SK-N-SH (cell line): ENCODE results near the gene A2ML1. TPM values are rescaled to one million over a fixed set of nuclear protein-coding genes. Genes with fewer than 3 reads are reported as not detected.
A peak's percentile ranks its signal among the peaks of the same experiment; 100 is the strongest.

Source experiments
- CTCF ChIA-PET: fragments of 300-600, 350-600 bp; formaldehyde crosslinking; extraction: SDS; loops from one replicate; lab custom pipeline; 2021; lab: Yijun Ruan, JAX
- POLR2A ChIA-PET: fragments of 350-600 bp; sonication (Branson Sonifier 250); formaldehyde crosslinking; extraction: SDS; loops from one replicate; lab custom pipeline; 2020; ENCODE audit warnings: antibody characterized with exemption, inconsistent platforms; lab: Yijun Ruan, JAX
- DNase-seq: peaks from one replicate; pipeline ENCODE4 v3.0.0; 2012
- H2AFZ ChIP-seq: fragments of 200-600 bp; sonication (generic); 2 replicates; pipeline ENCODE4 v1.8.1; 2016; ENCODE audit warnings: antibody characterized with exemption, mild to moderate bottlenecking, low read depth
- H3F3A ChIP-seq: fragments of 200-600 bp; sonication (generic); replicated peaks from 2 replicates; pipeline ENCODE3; 2016; ENCODE audit warnings: antibody characterized with exemption, mild to moderate bottlenecking; ENCODE audit not compliant: insufficient read depth
- H3K27ac ChIP-seq, 2 experiments: fragments of 200-500 bp in 1 of 2; fragments of 200-600 bp in 1 of 2; sonication (Bioruptor generic) in 1 of 2; sonication (generic), shearing (Covaris generic) in 1 of 2; 2 replicates each; pipeline versions ENCODE4 v1.5.1 to v1.6.1; 2014 to 2016; ENCODE audit warnings: low read depth in 2 of 2, inconsistent platforms in 1 of 2, low read length in 1 of 2, mild to moderate bottlenecking in 1 of 2, mixed read lengths in 1 of 2
- H3K27me3 ChIP-seq: fragments of 200-600 bp; sonication (generic), shearing (Covaris generic); 2 replicates; pipeline ENCODE4 v1.6.1; 2016; ENCODE audit warnings: mixed run types; ENCODE audit not compliant: insufficient read depth
- H3K36me3 ChIP-seq, 2 experiments: fragments of 200-500 bp in 1 of 2; fragments of 200-600 bp in 1 of 2; sonication (Bioruptor generic) in 1 of 2; sonication (generic) in 1 of 2; replicated peaks in 1 of 2; 2 replicates each; pipeline versions ENCODE3 to v1.5.1; 2014 to 2016; ENCODE audit warnings: low read length in 1 of 2, mild to moderate bottlenecking in 1 of 2; ENCODE audit not compliant: insufficient read depth in 2 of 2, control insufficient read depth in 1 of 2
- H3K4me1 ChIP-seq, 2 experiments: fragments of 200-500 bp in 1 of 2; fragments of 200-600 bp in 1 of 2; sonication (Bioruptor generic) in 1 of 2; sonication (generic), shearing (Covaris generic) in 1 of 2; 2 replicates each; pipeline versions ENCODE4 v1.5.1 to v1.6.1; 2014 to 2016; ENCODE audit warnings: low read depth in 1 of 2, low read length in 1 of 2, mixed run types in 1 of 2; ENCODE audit not compliant: insufficient read depth in 2 of 2, control insufficient read depth in 1 of 2
- H3K4me2 ChIP-seq: fragments of 200-600 bp; sonication (generic), shearing (Covaris generic); 2 replicates; pipeline ENCODE4 v1.6.1; 2017; ENCODE audit warnings: mixed run types
- H3K4me3 ChIP-seq, 2 experiments: fragments of 200-500 bp in 1 of 2; fragments of 200-600 bp in 1 of 2; sonication (Bioruptor generic) in 1 of 2; sonication (generic), shearing (Covaris generic) in 1 of 2; 2 replicates each; pipeline versions ENCODE4 v1.5.1 to v1.8.1; 2014 to 2016; ENCODE audit warnings: low read depth in 2 of 2, inconsistent platforms in 1 of 2, low read length in 1 of 2, mild to moderate bottlenecking in 1 of 2, mixed read lengths in 1 of 2, moderate library complexity in 1 of 2
- H3K79me2 ChIP-seq: fragments of 200-600 bp; sonication (generic); 2 replicates; pipeline ENCODE4 v1.8.1; 2017; ENCODE audit warnings: mild to moderate bottlenecking; ENCODE audit not compliant: insufficient read depth
- H3K9ac ChIP-seq: fragments of 200-600 bp; sonication (generic); 2 replicates; pipeline ENCODE4 v1.6.1; 2017; ENCODE audit warnings: mixed run types
- H3K9me2 ChIP-seq: fragments of 200-600 bp; sonication (generic); 2 replicates; pipeline ENCODE4 v1.6.1; 2017; ENCODE audit warnings: mixed run types
- H3K9me3 ChIP-seq: fragments of 200-600 bp; sonication (generic); 2 replicates; pipeline ENCODE4 v1.6.1; 2017; ENCODE audit warnings: mixed run types, mild to moderate bottlenecking, moderate library complexity
- H4K20me1 ChIP-seq: fragments of 200-600 bp; sonication (generic); 2 replicates; pipeline ENCODE4 v1.6.1; 2017; ENCODE audit warnings: mild to moderate bottlenecking, mixed run types; ENCODE audit not compliant: insufficient read depth
- CHD2 ChIP-seq: fragments of 150-350 bp; IDR thresholded peaks from 2 replicates; pipeline ENCODE4 v1.6.1; 2018; ENCODE audit warnings: low read length; ENCODE audit not compliant: partially characterized antibody
- FOSL2 ChIP-seq: IDR thresholded peaks from 2 replicates; pipeline ENCODE4 v1.4.0; 2012; ENCODE audit warnings: low read depth, mild to moderate bottlenecking, moderate library complexity, borderline replicate concordance
- GABPA ChIP-seq: IDR thresholded peaks from 2 replicates; pipeline ENCODE4 v1.4.0; 2012; ENCODE audit warnings: low read depth, mild to moderate bottlenecking
- POLR2AphosphoS5 ChIP-seq: IDR thresholded peaks from 2 replicates; pipeline ENCODE4 v1.6.1; 2012; ENCODE audit warnings: low read depth, low read length
- RFX5 ChIP-seq: IDR thresholded peaks from 2 replicates; pipeline ENCODE4 v1.6.1; 2012; ENCODE audit warnings: mild to moderate bottlenecking, improper control_type of control experiment, low read length
- SIN3A ChIP-seq: IDR thresholded peaks from 2 replicates; pipeline ENCODE4 v1.6.1; 2012; ENCODE audit warnings: low read depth, mild to moderate bottlenecking, low read length, moderate library complexity, borderline replicate concordance
- SMC3 ChIP-seq: IDR thresholded peaks from 2 replicates; pipeline ENCODE4 v1.6.1; 2012; ENCODE audit warnings: low read depth, low read length, improper control_type of control experiment
- TAF1 ChIP-seq: IDR thresholded peaks from 2 replicates; pipeline ENCODE4 v1.6.1; 2012; ENCODE audit warnings: low read depth, mild to moderate bottlenecking, low read length, moderate library complexity, borderline replicate concordance
- TCF12 ChIP-seq: IDR thresholded peaks from 2 replicates; pipeline ENCODE4 v1.4.0; 2012
- YY1 ChIP-seq: IDR thresholded peaks from 2 replicates; pipeline ENCODE4 v1.4.0; 2012; ENCODE audit warnings: low read depth, mild to moderate bottlenecking
- WGBS: methylation state at CpG from one replicate; pipeline ENCODE4 v1.1.6; 2017; ENCODE audit warnings: low lambda C conversion rate; 5-methylcytosine and 5-hydroxymethylcytosine counted together
- polyA plus RNA-seq, 3 experiments: library from polyadenylated mRNA; depleted of rRNA; stranded (reverse); fragments of >200 nt; gene quantifications; 2 replicates each; pipeline ENCODE4 v1.2.3, GENCODE V29; 2012
- TF ChIP-seq, protein P1 (sequence below): IDR thresholded peaks from 2 replicates; pipeline ENCODE4 v1.6.1; 2012; ENCODE audit warnings: mild to moderate bottlenecking, low read depth, low read length, moderate library complexity
- TF ChIP-seq, protein P2 (sequence below): IDR thresholded peaks from 2 replicates; pipeline ENCODE4 v1.4.0; 2012; ENCODE audit warnings: low read depth, borderline replicate concordance
- TF ChIP-seq, protein P3 (sequence below): IDR thresholded peaks from 2 replicates; pipeline ENCODE4 v1.4.0; 2012; ENCODE audit warnings: low read depth, borderline replicate concordance
- TF ChIP-seq, protein P4 (sequence below): fragments of 150-350 bp; IDR thresholded peaks from 2 replicates; pipeline ENCODE4 v1.6.1; 2016; ENCODE audit warnings: mild to moderate bottlenecking, low read depth, low read length
- TF ChIP-seq, protein P5 (sequence below): fragments of 150-350 bp; IDR thresholded peaks from 2 replicates; pipeline ENCODE4 v1.6.1; 2017; ENCODE audit warnings: antibody characterized with exemption, low read length, low read depth, borderline replicate concordance

Gene A2ML1
- polyA plus RNA-seq, 1 of the 3 experiments (the other 2 are of a cell fraction): not detected

DNA sequence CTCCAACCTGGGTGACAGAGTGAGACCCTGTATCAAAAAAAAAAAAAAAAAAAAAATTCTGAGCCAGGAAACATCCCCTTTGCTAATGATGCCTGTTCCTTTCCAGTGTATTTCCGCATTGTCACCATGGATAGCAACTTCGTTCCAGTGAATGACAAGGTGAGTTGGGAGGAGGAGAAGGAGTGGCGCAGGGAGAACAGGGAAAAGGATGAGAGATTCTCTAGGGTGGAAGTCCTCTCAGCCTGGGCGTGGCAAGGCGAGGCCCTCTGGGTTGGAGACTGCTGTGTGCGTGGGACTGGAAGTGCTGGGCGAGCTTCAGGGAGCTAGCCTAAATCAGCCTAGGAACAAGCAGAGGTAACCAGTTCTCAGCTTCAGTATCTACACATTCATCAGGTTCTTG lies 7.2 kb downstream of the A2ML1 start:
- H3K4me2 ChIP-seq: no peak overlapping the region
- no peaks in the 10 kb centered on the region for H3K79me2 ChIP-seq
- 65% methylated on average over 7 of the region's 7 CpGs for WGBS
- no peaks in the 10 kb centered on the region for H3K9me2 ChIP-seq
- no peak overlapping the region for H2AFZ ChIP-seq
- no peaks in the 10 kb centered on the region for H3F3A ChIP-seq
- H3K27ac ChIP-seq: no peak overlapping the region
- H3K4me3 ChIP-seq: no peak overlapping the region
- no peaks in the 10 kb centered on the region for H3K4me1 ChIP-seq
- no peaks in the 10 kb centered on the region for H3K36me3 ChIP-seq
- no peaks in the 10 kb centered on the region for H3K9me3 ChIP-seq
- H3K27me3 ChIP-seq: no peaks in the 10 kb centered on the region; the same call in 1 of the 2 replicates
- ChIA-PET POLR2A (no interaction called here), CTCF (interaction anchor here (3.0 to 13.2 kb wide), 2 partner anchors 61 to 150 kb away, joined by 13 to 161 read pairs; no protein-coding TSS in a partner anchor)
- no peaks in the 10 kb centered on the region for H4K20me1 ChIP-seq
- no peak for DNase-seq
- no peak overlapping the region for H3K9ac ChIP-seq
- no peak for TF ChIP-seq GABPA
- TF ChIP-seq, protein P1, sequence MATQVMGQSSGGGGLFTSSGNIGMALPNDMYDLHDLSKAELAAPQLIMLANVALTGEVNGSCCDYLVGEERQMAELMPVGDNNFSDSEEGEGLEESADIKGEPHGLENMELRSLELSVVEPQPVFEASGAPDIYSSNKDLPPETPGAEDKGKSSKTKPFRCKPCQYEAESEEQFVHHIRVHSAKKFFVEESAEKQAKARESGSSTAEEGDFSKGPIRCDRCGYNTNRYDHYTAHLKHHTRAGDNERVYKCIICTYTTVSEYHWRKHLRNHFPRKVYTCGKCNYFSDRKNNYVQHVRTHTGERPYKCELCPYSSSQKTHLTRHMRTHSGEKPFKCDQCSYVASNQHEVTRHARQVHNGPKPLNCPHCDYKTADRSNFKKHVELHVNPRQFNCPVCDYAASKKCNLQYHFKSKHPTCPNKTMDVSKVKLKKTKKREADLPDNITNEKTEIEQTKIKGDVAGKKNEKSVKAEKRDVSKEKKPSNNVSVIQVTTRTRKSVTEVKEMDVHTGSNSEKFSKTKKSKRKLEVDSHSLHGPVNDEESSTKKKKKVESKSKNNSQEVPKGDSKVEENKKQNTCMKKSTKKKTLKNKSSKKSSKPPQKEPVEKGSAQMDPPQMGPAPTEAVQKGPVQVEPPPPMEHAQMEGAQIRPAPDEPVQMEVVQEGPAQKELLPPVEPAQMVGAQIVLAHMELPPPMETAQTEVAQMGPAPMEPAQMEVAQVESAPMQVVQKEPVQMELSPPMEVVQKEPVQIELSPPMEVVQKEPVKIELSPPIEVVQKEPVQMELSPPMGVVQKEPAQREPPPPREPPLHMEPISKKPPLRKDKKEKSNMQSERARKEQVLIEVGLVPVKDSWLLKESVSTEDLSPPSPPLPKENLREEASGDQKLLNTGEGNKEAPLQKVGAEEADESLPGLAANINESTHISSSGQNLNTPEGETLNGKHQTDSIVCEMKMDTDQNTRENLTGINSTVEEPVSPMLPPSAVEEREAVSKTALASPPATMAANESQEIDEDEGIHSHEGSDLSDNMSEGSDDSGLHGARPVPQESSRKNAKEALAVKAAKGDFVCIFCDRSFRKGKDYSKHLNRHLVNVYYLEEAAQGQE: peak; percentile 51; the same call in 1 of the 2 replicates
- TF ChIP-seq, all 33 proteins: peak for 1

DNA sequence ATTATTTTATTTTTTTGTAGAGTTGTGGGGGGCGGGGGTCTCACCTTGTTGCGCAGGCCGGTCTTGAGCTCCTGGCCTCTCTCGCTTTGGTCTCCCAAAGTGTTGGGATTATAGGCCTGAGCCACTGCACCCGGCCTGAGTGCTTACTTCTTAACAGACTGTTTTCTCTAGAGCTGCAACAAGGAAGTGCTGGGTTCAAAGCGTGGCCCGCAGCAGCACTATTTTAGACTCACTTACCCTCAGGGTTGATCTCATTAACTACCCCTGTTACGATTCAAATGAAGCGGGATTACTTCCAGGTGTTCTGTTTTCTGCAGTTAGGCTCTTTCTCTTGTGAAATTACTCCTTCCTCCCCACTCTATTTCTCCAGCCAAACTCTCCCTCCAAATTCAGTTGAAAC lies 8.7 kb downstream of the A2ML1 start:
- Histone ChIP-seq H3K4me1 (no peaks in the 10 kb centered on the region), H2AFZ (no peak overlapping the region), H3K36me3 (no peaks in the 10 kb centered on the region), H3K4me2 (no peak overlapping the region), H3K27me3 (no peaks in the 10 kb centered on the region; the same call in 1 of the 2 replicates), H3F3A (no peaks in the 10 kb centered on the region), H3K9ac (no peak overlapping the region), H3K79me2 (no peaks in the 10 kb centered on the region), H3K4me3 (no peak overlapping the region), H3K9me3 (no peaks in the 10 kb centered on the region), H3K9me2 (no peaks in the 10 kb centered on the region), H3K27ac (no peak overlapping the region), H4K20me1 (no peaks in the 10 kb centered on the region)
- POLR2A ChIA-PET: no interaction called here
- 72% methylated on average over 8 of the region's 9 CpGs for WGBS
- CTCF ChIA-PET: interaction anchor here (1.1 to 13.2 kb wide), 4 partner anchors 29 to 152 kb away, joined by 3 to 161 read pairs (median 8); no protein-coding TSS in a partner anchor
- DNase-seq: no peak
- TF ChIP-seq, protein P2, sequence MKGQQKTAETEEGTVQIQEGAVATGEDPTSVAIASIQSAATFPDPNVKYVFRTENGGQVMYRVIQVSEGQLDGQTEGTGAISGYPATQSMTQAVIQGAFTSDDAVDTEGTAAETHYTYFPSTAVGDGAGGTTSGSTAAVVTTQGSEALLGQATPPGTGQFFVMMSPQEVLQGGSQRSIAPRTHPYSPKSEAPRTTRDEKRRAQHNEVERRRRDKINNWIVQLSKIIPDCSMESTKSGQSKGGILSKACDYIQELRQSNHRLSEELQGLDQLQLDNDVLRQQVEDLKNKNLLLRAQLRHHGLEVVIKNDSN: no peak
- TF ChIP-seq SMC3: no peak
- no peak for TF ChIP-seq SIN3A
- TF ChIP-seq POLR2AphosphoS5: no peak
- no peak for TF ChIP-seq CHD2
- TF ChIP-seq TAF1: no peak
- TF ChIP-seq, protein P3, sequence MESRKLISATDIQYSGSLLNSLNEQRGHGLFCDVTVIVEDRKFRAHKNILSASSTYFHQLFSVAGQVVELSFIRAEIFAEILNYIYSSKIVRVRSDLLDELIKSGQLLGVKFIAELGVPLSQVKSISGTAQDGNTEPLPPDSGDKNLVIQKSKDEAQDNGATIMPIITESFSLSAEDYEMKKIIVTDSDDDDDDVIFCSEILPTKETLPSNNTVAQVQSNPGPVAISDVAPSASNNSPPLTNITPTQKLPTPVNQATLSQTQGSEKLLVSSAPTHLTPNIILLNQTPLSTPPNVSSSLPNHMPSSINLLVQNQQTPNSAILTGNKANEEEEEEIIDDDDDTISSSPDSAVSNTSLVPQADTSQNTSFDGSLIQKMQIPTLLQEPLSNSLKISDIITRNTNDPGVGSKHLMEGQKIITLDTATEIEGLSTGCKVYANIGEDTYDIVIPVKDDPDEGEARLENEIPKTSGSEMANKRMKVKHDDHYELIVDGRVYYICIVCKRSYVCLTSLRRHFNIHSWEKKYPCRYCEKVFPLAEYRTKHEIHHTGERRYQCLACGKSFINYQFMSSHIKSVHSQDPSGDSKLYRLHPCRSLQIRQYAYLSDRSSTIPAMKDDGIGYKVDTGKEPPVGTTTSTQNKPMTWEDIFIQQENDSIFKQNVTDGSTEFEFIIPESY: no peak
- no peak for TF ChIP-seq YY1
- TF ChIP-seq, protein P4, sequence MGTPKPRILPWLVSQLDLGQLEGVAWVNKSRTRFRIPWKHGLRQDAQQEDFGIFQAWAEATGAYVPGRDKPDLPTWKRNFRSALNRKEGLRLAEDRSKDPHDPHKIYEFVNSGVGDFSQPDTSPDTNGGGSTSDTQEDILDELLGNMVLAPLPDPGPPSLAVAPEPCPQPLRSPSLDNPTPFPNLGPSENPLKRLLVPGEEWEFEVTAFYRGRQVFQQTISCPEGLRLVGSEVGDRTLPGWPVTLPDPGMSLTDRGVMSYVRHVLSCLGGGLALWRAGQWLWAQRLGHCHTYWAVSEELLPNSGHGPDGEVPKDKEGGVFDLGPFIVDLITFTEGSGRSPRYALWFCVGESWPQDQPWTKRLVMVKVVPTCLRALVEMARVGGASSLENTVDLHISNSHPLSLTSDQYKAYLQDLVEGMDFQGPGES: no peak
- no peak for TF ChIP-seq TCF12
- TF ChIP-seq, protein P5, sequence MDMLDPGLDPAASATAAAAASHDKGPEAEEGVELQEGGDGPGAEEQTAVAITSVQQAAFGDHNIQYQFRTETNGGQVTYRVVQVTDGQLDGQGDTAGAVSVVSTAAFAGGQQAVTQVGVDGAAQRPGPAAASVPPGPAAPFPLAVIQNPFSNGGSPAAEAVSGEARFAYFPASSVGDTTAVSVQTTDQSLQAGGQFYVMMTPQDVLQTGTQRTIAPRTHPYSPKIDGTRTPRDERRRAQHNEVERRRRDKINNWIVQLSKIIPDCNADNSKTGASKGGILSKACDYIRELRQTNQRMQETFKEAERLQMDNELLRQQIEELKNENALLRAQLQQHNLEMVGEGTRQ: no peak
- TF ChIP-seq RFX5: no peak
- TF ChIP-seq FOSL2: no peak
